ENCODE data around the gene TMEM135. TPM values are rescaled to one million over a fixed set of nuclear protein-coding genes. Genes with fewer than 3 reads are reported as not detected.

The TMEM135 gene
- total RNA-seq, 6 experiments from 2014 or later = 12.2 to 27.9 (median 18.8) TPM

DNA sequence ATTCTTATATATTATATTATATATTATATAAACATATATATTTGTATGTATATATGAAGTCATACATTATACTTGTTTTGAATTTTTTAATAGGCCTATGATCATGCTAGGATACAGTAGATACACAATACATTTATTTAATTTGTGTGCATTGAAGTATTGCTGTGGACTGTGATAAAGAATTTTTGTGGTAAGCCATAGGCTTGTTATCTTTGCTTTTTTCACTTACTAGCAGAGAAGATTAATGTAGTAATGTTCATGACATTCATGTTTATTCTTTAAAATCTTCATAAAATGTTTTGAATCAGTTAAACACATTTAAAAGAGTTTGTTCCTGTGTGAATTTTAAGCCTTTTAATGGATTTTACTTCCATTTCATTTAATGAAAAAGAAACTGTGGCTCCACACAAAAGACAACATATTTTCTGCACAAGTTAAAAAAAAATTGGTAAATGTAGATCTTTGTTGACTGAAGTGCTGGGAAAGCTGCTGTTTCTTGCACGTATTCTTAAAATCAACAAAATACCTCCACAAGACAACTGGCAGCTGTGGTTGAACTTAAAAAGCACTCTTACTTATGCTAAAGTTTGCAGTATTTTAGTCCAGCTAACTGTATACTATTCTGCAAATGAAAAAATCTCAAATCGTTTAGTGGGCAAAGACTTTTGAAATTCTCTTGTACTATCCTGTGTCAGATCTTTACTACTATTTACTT is 156.2 kb downstream of the TMEM135 start:
- H3K4me1 ChIP-seq = no peaks in the 10 kb centered on the region
- WGBS (ENCODE audit: insufficient coverage, low coverage, low lambda C conversion rate, missing lambda C conversion rate) = 77% methylated on average over 2 of the region's 2 CpGs
- H3K36me3 ChIP-seq = no peaks in the 10 kb centered on the region
- TF ChIP-seq CTCF (IDR thresholded peaks at IDR 0.05) = no peak
- no peak overlapping the region for H3K27ac ChIP-seq
- H3K9me3 ChIP-seq = no peaks in the 10 kb centered on the region
- no peak overlapping the region for H3K4me3 ChIP-seq
- ATAC-seq (no peak), DNase-seq (no peak)
- H3K27me3 ChIP-seq = no peaks in the 10 kb centered on the region
- intact Hi-C loops (cut with DNase I) = no loop called here

DNA sequence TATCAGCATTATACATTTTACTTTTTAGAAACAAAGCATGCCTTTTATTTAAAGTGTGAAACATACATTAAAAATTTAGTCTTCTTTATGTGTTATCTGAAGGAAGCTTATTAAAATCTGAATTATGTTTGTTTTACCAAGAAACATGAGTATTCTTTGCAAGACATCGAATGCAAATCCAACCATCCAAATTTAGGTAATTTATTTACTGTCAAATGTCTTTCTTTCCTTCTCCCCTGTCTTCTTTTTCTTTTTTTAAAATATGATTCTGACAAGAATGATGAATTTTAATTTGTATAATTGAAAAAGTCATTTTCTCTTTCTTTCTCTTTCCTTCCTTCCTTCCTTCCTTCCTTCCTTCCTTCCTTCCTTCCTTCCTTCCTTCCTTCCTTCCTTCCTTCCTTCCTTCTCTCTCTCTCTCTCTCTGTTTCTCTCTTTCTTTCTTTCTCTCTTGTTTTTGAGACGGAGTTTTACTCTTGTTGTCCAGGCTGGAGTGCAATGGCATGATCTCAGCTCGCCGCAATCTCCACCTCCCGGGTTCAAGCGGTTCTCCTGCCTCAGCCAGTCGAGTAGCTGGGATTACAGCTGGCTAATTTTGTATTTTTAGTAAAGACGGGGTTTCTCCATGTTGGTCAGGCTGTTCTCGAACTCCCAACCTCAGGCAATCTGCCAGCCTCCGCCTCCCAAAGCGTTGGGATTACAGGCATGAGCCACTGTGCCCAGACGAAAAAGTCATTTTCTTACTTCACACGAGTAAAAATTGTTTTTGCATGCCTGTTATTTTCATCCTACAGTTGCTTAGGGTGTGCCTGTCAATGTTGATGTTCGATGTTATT is 157.5 kb downstream of the TMEM135 start:
- DNase-seq (no peak), ATAC-seq (no peak)
- no peaks in the 10 kb centered on the region for H3K27me3 ChIP-seq
- TF ChIP-seq CTCF (IDR thresholded peaks at IDR 0.05) (no peak), POLR2A (IDR thresholded peaks at IDR 0.05) (no peak)
- no peaks in the 10 kb centered on the region for H3K4me1 ChIP-seq
- 90% methylated on average over 14 of the region's 14 CpGs for WGBS (ENCODE audit: insufficient coverage, low coverage, low lambda C conversion rate, missing lambda C conversion rate)
- H3K36me3 ChIP-seq = no peaks in the 10 kb centered on the region
- no peaks in the 10 kb centered on the region for H3K9me3 ChIP-seq
- no peak overlapping the region for H3K27ac ChIP-seq
- intact Hi-C loops (cut with DNase I) = no loop called here
- no peak overlapping the region for H3K4me3 ChIP-seq

DNA sequence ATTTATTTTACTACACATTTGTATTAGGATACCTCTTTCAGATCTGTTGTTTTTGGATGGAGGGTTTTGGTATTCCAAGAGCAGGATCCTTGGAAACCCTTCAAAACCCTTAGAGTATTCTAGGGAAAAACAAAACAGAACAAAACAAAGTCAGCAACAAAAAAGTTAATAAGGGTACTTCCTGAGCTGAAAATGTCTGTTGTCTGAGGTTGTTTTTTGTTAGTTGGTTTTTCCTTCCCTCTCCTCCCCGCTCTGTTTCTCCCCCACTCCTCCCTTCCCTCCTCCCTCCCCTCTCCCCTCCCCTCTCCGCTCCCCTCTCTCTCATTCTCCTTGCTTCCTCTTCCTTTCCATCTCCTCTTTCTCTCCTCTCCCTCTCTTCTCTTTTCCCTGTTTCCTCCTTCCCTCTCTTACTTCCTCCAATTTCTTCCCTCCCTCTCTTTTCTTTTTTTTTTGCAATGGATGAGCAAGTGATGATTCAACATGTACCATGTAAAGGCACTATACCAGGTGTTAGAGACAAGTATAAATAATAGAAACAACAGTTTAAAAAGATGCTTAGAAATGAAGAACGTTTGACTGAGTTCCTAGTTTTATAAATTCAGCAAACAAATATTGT is 160.6 kb downstream of the TMEM135 start:
- Histone ChIP-seq H3K9me3 (no peaks in the 10 kb centered on the region), H3K36me3 (no peaks in the 10 kb centered on the region), H3K27ac (no peak overlapping the region), H3K4me1 (no peaks in the 10 kb centered on the region), H3K4me3 (no peak overlapping the region), H3K27me3 (no peaks in the 10 kb centered on the region)
- intact Hi-C loops (cut with DNase I) = no loop called here
- 60% methylated on average over 3 of the region's 3 CpGs for WGBS (ENCODE audit: insufficient coverage, low coverage, low lambda C conversion rate, missing lambda C conversion rate)
- DNase-seq (no peak), ATAC-seq (no peak)
- TF ChIP-seq POLR2A (IDR thresholded peaks at IDR 0.05) = no peak
- no peak for TF ChIP-seq CTCF (IDR thresholded peaks at IDR 0.05)

DNA sequence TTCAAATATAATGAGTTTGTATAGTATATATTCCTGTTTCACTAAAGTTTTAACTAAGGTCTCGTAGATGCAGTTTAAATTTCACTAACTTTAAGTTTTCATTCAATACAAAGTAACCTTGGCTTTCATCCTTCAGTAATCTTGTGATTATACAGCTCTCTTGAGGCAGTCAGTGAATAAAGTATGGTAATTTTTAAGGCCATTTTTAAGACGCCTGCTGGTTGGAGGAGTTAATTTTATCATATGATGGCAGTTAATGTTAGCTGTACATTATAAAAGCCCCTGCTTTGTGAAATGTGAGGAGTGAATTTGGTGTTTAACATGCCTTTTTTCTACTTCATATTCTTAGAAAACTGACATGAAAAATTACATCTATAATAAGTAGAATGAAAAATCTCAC is 163.6 kb downstream of the TMEM135 start:
- ATAC-seq (no peak), DNase-seq (no peak)
- H3K9me3 ChIP-seq = no peaks in the 10 kb centered on the region
- 92% methylated on average over 2 of the region's 2 CpGs for WGBS (ENCODE audit: insufficient coverage, low coverage, low lambda C conversion rate, missing lambda C conversion rate)
- no peaks in the 10 kb centered on the region for H3K36me3 ChIP-seq
- H3K27me3 ChIP-seq = no peaks in the 10 kb centered on the region
- TF ChIP-seq CTCF (IDR thresholded peaks at IDR 0.05) (no peak), POLR2A (IDR thresholded peaks at IDR 0.05) (no peak)
- H3K4me1 ChIP-seq = no peaks in the 10 kb centered on the region
- H3K4me3 ChIP-seq = no peak overlapping the region
- no peak overlapping the region for H3K27ac ChIP-seq
- intact Hi-C loops (cut with DNase I) = no loop called here

Data from right lobe of liver (tissue), 6 donors.